HL-60/S4 (cell line): Measurements from ENCODE around the gene ITGA2B.

Experiments
- in situ Hi-C: fragments of 300-500 bp; cut with MboI; formaldehyde crosslinking; loops from 2 replicates; pipeline ENCODE4 v1.14.3; 2022; ENCODE audit warnings: low sequenced_read_pairs

ITGA2B gene

DNA sequence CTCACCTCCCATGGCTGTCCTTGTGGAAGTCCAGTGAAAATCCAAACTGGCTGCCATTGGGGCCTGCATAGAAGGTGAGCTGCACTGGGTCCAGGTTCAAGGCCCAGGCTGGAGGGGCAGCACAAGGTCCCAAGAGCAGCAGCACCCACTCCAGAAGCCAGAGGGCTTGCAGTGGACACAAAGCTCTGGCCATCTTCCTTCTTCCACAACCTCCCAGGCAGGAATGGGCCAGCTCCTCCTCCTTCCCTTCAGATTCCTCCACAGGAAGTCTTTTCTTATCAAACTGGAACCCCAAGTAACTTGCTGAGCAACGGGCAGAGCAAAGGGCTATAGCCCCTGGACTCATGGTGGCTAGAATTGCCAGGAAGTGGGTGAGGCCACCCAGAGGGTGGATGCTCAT, at the start of gene ITGA2B:
Gene ITGA2B, minus strand, starts transcription at position 369 of the 400 bp plus-strand sequence. Its CDS starts 176 bp downstream, at position 193.
- in situ Hi-C loops: no loop called here

DNA sequence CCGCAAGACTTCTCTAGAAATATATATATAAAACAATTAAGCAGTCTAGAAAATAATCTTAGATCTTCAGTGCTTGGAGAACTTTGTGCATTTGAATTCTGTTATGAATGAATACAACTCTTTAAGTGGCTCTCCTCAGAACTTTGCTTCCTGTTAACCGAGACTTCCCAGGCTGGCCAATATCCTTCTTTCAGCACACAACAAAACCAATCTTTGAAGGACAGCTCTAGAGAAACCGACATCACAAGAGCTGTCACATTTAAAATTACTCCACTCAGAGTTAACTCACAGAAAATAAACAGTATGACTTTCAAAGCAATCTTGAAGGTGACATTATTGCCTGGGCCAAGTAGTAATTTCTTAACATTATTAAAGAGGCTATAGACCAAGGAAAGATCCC, 49.7 kb upstream of the ITGA2B start:
- in situ Hi-C loops: no loop called here

DNA sequence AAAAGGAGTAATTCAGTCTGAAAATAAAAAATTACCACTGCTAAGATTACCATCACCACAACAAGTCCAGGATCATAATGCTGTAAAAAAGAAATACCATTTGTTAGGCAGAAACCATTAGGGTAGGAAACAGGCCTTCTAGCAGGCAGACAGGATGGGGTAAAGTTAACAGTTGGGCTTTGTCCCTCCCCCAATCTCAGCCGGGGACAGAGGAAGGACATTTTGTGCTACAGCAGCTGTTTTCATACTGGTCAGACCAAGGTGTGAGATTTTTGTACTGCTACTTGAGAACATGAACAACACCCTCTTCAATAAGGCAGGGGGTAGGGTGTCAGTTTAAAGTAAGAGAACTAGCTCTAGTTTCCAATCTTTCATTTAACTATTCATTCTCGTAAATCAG, 49.2 kb upstream of the ITGA2B start:
- in situ Hi-C loops: no loop called here

DNA sequence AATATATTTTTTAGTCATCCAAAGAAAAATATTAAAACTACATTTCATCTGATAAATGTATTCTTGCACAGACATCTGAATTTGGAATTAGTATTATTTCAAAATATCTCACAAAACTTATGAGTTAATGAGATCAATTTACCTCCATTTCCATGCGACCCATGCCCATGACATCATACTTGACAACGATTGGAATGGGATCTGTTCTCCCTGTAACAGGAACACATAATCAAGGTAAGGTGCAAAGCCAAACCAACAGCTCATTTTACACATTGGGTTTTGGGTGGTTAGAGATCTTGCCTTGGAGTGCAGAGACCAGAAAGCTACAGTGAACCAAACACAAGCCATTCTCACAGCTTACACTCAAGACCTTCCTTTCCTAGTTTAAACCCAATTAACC, 46.9 kb upstream of the ITGA2B start:
- in situ Hi-C loops: no loop called here

DNA sequence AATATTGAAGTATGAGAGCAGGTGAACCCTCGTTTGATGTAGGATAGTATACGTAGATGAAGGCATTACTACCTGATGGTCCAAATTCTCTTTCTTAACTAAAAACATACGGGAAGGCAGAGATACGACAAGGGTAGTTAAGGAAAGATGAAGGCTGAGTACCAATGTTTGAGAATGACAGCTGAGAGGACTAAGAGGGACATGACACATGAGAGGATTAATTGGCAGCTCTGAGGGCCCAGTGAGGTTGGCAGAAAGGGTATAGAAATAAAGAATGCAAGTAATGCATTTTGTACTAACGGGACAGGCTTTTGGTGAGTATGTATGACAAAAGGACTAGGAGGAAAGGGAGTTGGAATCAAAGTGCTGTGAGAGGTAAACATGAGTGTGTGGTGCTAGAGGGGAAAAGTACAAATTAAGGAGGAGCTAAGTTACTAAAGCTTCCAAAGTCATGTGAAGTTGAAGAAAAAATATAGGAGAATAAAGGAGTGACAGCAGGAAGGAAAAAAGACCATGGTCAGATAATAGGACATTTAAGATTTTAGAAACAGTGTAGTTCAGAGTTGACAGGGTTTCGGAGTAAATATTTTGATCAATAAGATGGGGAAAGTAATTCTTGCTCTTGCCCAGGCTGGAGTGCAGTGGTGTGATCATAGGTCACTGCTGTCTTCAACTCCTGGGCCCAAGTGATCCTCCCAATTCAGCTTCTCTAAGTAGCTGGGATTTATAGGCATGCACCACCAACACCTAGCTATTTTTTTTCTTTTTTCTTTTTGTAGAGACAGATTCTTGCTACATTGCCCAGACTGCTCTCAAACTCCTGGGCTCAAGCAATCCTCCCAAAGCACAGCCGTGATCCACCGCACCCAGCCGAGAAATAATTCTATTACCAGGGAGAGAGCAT, 43.1 kb upstream of the ITGA2B start:
- in situ Hi-C loops: no loop called here

DNA sequence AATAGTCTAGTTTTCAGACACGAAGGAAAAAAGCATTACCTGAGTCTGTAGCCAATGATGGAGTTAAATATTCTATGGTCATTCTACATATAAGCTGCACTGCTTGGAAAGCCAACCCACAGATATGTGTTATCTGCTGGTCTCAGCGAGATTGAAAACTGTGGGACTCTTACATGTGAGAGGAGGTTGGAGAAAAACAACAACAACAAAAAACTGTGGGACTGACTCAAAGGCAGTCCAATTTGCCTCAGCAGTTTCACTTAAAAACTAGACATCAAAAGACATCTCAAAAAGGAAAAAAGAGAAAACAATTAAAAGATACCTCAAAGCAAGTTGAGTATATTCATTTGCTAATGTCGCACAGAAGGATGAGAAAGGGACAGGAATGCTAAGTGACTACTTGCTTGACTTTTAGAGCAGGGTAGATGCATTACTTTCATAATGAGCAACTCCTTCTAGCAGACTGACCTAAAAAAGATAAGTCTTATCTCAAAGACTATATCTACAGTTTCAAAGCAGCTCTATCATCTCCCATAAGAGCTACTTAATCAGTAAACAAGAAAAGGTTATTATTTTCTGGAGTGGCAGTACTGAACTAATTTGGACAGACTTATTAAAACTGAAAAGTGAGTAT, 35.5 kb upstream of the ITGA2B start:
- in situ Hi-C loops: no loop called here

DNA sequence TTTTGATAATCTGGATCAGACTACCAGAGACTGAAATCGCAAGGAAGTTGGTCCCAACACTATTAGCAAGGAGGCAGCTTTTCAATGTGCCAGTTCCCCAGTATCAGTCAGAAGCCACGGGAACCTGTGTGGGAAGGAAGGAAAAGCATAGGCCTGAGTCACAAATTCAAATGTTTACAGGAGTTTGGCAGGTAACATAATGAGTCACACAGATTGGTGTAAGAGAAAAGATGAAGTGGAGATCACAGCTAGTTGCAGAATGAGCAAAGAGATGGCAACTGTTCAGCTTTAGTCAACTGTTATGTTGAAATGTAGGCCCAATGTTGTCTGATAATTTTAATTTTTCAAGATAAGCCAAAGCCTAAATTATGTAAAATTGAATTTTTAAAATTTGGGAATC, 28.1 kb upstream of the ITGA2B start:
- in situ Hi-C loops: no loop called here

DNA sequence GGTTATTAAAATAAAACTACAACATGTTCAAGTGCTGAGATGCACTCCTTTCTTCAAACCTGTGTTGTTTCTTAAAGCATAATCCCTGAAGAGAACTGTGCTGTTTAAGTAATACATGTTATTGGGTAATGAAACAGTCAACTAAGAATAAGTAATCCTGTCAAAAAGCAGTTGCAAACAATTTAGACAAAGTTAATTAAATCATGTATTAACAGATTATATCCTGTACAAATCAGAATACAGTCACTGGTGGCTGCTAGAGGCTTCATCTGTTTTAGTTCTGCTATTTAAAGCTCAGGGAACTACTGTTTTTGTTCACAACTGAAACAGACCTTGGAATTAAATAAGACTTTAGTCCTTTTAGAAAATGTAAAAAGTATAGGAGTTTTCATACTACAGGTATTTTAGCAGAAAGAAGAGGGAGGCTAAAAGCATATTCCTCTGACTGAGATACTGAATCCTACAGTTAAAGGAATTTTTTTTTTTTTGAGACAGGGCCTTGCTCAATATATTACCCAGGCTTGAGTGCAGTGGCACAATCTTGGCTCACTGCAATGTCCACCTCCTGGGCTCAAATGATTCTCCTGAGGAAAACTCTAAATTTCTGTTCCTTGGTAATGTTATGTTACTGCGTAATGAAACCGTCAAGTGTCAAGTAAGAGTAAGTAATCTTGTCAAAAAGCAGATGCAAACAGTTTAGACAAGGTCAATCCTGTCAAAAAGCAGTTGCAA, 27.3 kb upstream of the ITGA2B start:
- in situ Hi-C loops: no loop called here

DNA sequence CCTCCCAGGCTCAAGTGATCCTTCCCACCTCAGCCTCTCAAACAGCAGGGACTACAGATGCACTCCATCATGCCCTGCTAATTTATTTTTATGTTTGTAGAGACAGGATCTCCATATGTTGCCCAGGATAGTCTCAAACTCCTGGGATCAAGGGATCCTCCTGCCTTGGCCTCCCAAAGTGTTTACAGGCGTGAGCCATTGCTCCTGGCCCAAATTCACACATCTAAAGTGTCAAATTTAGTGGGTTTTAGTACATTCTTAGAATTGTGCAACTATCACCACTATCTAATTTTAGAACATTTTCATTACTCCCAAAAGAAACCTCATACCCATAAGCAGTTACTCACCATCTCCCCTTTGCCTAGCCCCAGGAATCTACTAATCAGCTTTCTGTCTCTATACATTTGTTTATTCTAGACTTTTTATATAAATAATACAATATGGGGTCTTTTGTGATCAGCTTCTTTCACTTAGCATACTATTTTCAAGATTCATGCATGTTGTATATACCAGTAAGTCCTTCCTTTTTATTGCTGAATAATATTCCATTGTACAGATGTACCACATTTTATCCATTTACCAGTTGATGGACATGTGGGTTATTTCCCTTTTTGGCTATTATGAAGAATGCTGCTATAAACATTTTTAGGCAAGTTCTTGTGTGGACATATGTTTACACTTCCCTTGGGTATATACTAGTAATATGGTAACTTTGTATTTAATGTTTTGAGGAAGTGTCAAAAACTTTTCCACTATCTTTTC, 25.1 kb upstream of the ITGA2B start:
- in situ Hi-C loops: no loop called here

DNA sequence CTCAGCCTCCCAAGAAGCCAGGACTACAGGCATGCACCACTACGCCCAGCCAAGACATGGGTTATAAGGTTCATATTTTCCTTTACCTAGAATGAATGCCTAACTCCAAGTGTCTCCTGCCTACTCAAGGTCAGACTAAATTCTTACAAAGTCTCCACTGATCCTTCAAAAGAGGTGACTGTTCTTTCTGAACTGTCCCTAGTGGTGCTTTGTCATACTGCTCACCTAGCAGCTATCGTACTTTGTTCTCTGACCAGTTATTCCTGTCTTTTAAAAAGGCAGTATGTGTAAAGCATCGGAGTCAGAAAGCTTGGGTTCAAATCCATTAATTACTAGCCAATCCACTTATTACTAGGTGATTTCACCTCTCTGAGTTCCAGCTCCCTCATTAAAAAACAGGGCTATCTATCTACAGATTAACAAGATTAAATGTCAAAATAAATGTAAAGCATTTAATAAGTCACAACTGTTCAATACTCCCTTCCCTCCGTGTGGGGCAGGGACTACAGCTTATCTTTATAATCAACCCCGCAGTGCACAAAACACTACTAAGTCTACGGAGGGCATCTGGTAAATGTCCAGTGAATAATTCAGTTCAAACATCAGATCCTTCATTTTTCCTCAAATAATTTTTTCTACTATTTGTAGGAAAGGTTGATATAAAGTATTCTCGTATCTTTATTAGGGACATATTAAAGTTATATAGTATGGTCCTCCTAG, 20.0 kb upstream of the ITGA2B start:
- in situ Hi-C loops: no loop called here

DNA sequence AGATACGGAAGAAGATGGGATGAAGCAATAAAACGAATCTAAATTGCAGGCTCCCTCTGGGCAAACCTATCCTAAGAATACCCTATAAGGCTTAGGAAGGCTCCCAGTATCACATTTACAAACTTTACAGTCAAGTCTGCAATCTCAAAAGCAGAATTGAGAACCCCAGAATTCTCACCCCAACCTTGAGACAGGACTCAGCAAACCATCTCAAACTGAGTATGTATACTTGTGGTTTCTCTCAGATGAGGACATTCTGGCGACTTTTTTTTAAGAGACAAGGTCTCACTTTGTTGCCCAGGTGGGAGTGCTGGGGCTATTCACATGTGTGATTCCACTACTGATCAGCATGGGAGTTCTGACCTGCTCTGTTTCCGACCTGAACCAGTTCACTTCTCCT, 19.3 kb upstream of the ITGA2B start:
- in situ Hi-C loops: no loop called here

DNA sequence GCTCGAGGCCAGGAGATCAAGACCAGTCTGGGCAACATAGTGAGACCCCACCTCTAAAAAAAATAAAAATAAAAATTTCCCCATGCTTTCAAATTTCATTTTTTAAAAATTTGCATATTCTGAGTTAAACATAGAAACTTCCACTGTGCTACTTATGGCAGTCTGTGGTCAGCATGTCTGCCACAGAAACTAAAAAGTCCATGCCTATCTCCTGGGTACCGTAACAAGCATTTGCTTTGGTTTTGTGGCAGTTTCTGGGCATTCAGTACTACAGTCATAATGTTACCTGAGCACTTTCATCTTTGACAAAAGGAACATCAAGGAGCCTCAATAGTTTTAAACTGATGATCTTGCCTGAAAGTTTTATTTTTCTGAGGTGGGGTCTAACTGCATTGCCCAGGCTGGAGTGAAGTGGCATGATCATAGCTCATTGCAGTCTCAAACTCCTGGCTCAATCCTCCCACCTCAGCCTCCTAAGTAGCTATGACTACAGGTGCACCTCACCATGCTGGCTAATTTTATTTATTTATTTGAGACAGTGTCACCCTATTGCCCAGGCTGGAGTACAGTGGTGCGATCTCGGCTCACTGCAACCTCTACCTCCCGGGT, 13.2 kb upstream of the ITGA2B start:
- in situ Hi-C loops: loop anchor here (5.0 kb wide), 1 partner anchor 120 kb away; no protein-coding TSS in a partner anchor

DNA sequence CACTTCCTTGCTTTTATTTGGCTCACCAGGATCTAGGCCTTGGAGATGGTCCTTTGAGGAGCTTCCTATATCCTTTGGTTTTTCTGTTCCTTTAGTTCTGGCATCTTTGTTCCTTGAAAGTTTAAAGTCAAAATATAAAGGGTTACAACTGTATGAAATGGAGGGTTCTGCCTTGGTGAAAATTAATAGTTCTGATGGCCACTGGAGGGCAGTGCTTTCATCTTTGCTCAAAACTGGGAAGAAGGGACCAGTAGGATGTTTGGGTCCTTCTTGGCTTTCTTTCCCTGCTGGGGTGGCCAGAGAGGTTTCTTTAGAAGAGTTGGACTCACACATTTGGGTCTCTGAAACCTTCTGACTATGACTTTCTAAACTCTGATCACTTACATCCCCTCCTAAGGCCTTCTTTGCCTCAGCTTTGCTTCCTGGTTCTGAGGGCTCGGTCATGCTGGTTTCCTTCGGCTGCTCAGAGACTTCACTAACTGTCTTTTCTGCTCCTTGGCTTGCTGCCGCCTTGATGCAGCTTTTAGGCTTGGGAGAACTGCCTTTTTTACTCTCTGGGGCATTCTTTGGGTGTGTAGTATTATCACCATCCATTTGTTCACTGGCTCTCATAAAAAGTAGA, 10.9 kb upstream of the ITGA2B start:
- in situ Hi-C loops: loop anchor here (5.0 kb wide), 1 partner anchor 122 kb away; no protein-coding TSS in a partner anchor

DNA sequence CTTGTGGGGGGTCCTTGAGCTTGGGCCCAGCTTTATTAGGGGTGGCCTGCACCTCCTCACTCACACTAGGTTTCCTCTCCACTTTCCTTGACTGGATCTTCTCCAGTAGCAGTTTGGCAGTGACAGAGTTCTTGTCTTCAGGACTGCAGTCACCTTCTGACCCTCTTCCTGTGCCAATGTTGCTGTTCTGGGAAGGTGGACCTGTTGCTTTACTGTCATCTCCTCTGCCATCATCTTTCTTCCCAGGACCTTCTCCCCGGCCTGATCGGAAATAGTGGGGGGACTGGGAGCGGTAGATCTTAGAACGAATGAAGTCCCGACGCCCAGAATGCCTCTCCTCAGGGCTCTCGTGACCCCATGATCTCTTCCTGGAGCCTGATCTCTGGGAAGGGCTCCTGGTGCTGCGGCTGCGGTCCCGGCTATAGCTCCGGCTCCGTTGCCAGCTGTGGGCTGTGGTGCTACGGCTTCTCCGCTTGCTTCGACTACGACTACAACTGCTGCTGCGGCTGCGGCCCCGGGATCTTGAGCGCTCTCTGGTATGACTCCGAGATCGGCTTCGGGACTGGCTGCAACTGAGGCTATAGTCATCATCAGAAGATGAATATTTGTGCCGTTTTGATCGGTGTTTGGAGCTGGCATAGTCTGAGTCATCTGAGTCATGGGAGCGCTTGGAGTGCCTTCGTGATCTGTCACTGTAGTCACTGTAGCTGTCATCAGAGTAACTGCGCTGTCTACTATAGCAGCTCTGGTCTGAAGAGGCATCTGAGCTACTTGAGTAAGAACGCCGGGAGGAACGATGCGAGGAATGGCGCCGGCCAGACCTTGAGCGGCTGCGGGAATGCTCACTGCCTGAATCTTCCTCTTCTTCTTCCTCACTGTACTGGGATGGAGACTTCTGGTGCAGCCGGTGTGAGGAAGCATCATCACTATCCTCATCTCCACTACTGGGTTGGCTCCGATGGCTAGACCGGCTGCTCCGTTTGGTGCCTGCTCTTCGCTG, 9.5 kb upstream of the ITGA2B start:
- in situ Hi-C loops: no loop called here

DNA sequence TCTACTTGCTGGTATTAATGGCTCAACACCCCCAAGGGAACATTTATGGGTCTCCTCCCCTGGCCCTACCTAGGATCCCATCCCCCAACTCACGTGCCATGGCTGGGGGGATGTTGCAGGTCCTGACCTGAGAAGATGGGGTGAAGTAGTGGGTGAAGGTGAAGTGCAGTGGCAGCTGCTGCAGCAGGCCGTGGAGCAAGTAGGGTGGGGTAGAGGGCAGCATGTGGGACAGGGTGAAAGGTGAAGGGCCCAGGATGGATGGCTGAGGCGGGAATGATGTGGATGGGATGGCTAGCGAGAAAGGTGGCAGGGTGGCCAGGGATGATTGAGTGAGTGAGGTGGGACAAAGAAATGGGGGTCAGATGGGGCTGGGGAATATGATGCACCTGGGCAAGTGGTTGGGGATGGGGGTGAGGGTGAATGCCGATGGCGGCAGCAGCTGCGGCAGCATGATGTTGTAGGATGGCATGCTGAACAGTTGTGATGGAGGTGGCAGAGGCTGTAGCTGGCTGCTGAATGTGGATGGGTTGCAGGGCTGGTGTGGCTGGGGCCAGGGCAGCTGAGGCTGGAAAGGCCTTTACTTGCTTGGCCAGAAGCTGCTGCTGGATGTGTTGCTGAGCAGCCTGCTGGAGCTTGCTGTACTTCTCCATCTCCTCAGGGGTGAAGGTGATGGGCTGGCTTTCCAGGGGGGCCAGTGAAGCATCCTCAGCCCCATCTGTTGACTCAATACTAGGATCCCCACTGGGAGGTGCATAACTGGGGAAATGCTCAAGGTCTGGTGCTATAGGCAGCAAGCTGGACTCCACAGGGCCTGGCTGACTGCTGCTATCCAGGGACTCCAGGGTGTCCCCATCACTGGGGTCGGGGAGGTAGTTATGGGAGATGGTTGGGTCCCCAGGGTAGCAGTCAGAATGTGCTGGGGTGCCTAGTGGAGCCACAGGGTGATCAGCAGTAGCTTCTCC, 8.3 kb upstream of the ITGA2B start:
- in situ Hi-C loops: no loop called here

DNA sequence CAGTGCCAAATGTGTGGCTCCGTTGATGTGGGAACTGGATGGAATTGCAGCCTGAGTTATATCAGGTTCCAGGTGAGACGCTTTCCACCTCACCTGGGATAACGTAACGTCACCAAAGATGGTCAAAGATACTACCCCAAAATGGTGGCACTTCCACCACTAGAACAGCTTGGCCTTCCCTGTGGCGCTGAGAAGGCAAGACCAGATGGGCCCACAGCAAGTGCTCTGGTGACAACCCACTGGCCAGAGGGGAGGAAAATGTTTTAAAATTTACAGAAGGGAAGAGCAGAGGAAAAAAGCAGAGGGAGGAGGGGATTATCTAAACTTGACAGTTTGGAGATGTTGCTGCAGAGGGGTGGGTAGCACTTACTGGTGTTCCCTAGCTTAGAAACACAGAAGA, 7.5 kb upstream of the ITGA2B start:
- in situ Hi-C loops: no loop called here

DNA sequence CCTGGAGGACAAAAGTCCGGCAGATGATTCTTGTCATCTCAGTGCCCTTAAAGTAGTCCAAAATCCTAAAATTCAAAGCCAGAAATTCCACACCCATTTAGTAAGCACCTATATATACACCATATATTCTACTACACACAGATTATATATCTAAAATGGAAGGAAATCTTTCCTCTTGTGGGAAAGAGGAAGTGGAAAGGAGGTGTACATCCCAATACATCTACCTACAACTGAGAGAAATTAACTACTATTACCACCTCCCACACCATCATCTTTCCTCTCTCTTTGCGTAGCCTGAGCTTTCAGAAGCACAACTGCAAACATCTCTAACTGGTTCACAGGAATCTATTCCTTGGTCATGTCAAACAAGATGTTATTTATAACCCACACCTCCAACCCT, 5.4 kb upstream of the ITGA2B start:
- in situ Hi-C loops: no loop called here
